Erythroblast (primary cell): Measurements from ENCODE around the gene ARID4A.

Experiments
- GATA1 ChIP-seq: IDR thresholded peaks from 2 replicates; pipeline ENCODE4 v1.6.1; 2011; ENCODE audit warnings: low read depth, mild to moderate bottlenecking, control low read depth, low read length, moderate library complexity
- POLR2A ChIP-seq: IDR thresholded peaks from 2 replicates; pipeline ENCODE4 v1.6.1; 2011; ENCODE audit warnings: mild to moderate bottlenecking, low read length

DNA sequence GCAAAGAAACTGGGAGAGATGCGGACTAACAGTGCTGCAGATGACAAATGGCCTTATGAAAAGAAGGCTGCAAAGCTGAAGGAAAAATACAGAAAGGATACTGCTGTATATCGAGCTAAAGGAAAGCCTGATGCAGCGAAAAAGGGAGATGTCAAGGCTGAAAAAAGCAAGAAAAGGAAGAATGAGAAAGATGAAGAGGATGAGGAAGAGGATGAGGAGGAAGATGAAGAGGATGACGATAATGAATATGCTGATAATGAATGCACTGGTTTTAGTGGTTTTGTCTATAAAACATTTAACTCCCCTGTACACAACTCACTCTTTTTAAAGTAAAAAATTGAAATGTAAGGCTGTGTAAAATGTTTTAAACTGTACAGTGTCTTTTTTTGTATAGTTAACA lies 13.2 kb upstream of the ARID4A start:
- no peak for TF ChIP-seq POLR2A
- no peak for TF ChIP-seq GATA1
